Endothelial cell of umbilical vein (primary cell): Measurements from ENCODE around the gene CFAP46.

ENCODE experiments used
- CTCF ChIP-seq, 2 donors: IDR thresholded peaks; 1 replicate in 1 of 2; 2 replicates in 1 of 2; pipeline ENCODE4 v1.5.1; 2011; ENCODE audit warnings: low read length in 2 of 2, mild to moderate bottlenecking in 2 of 2, moderate library complexity in 2 of 2, control low read depth in 1 of 2, inconsistent platforms in 1 of 2, low read depth in 1 of 2; ENCODE audit not compliant: insufficient read depth in 1 of 2; ENCODE audit errors: extremely low read depth in 1 of 2
- EZH2 ChIP-seq: IDR thresholded peaks from 2 replicates; pipeline ENCODE4 v1.6.1; 2012; ENCODE audit warnings: borderline replicate concordance, low read depth, mild to moderate bottlenecking, moderate library complexity, low read length, inconsistent platforms; ENCODE audit not compliant: severe bottlenecking
- FOS ChIP-seq: IDR thresholded peaks from 2 replicates; pipeline ENCODE4 v1.6.1; 2011; ENCODE audit warnings: mild to moderate bottlenecking, low read length, moderate library complexity, borderline replicate concordance; ENCODE audit not compliant: insufficient read depth
- MAX ChIP-seq: IDR thresholded peaks from 2 replicates; pipeline ENCODE4 v1.6.1; 2011; ENCODE audit not compliant: insufficient read depth, insufficient read length
- POLR2A ChIP-seq: IDR thresholded peaks from 2 replicates; pipeline ENCODE4 v1.6.1; 2012; ENCODE audit warnings: low read depth, mild to moderate bottlenecking, control low read depth, low read length
- POLR2AphosphoS5 ChIP-seq: IDR thresholded peaks from 2 replicates; pipeline ENCODE4 v1.6.1; 2012; ENCODE audit warnings: low read depth, mild to moderate bottlenecking, control low read depth, low read length, moderate library complexity; ENCODE audit not compliant: insufficient read depth

GRCh38 chr10:132892004-132892403, 50.4 kb downstream of the CFAP46 start:
- no peak for TF ChIP-seq POLR2AphosphoS5
- TF ChIP-seq CTCF (IDR thresholded peaks at IDR 0.05; ENCODE audit: extremely low read depth in 1 of 2, insufficient read depth in 1 of 2, low read depth in 1 of 2, low read length in 2 of 2), result no peak
- no peak for TF ChIP-seq EZH2
- no peak for TF ChIP-seq FOS
- no peak for TF ChIP-seq POLR2A
- TF ChIP-seq MAX, result no peak
